Measurements from ENCODE around the gene HOXA6.
A peak's percentile ranks its signal among the peaks of the same experiment; 100 is the strongest.

Gene HOXA6

DNA sequence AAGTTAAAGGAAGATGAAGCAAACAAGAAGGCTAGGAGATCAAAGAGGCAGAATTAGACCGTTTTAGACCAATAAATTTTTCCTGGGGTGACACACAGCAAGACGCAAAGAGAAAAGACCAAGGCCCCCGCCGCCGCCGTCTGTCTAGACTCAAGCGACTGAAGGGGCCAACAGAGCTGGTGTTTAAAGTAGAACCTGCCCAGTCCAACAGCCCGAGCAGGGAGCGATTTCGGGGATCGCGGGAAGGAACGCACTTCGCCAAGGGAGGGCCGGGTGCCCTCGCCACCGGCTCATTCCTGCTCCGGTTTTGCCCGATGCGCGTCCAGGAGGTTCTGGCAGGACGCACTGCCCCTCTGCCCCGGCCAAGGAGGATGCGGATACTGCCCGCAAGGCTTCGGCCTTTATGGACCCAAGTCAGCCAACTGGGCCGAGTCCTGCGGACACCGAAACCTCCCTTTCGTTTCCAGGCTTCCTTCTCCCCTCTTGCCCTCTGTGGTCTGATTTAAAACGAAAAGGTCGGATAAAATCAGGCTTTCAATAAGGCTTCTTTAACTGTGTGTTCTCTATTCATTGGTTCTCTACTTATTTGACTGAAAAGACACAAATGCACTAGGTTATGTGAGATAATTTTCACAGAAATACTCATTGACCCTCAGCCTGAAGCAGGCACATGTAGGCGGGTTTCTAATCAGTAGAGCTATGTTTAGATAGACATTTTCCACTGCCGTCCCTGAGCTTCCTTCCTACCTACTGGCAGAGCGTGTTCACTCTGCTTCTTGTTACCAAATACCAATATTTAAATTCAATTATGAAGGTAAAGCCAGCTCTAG, 11.1 kb upstream of the HOXA6 start:
- peaks cover 95% of the 10 kb centered on the region for H3K27me3 ChIP-seq (ENCODE audit: control insufficient read depth, insufficient read depth, low read length)
- H3K9me3 ChIP-seq (ENCODE audit: control insufficient read depth, insufficient read depth, low read length) = no peaks in the 10 kb centered on the region
- no peak overlapping the region for H3K4me3 ChIP-seq (ENCODE audit: low read length)
- H3K27ac ChIP-seq (ENCODE audit: low read length) = no peak overlapping the region
- DNase-seq (ENCODE audit: low read depth, low spot score) = no peak
- peaks cover 3% of the 10 kb centered on the region; the same call in 1 of the 2 replicates for H3K4me1 ChIP-seq (ENCODE audit: control insufficient read depth, insufficient read depth, low read length)
- no peaks in the 10 kb centered on the region for H3K36me3 ChIP-seq (ENCODE audit: control insufficient read depth, insufficient read depth, low read length)
- no CpG with 5 or more reads among the region's 35 CpGs for WGBS (ENCODE audit: insufficient coverage, insufficient read length)

DNA sequence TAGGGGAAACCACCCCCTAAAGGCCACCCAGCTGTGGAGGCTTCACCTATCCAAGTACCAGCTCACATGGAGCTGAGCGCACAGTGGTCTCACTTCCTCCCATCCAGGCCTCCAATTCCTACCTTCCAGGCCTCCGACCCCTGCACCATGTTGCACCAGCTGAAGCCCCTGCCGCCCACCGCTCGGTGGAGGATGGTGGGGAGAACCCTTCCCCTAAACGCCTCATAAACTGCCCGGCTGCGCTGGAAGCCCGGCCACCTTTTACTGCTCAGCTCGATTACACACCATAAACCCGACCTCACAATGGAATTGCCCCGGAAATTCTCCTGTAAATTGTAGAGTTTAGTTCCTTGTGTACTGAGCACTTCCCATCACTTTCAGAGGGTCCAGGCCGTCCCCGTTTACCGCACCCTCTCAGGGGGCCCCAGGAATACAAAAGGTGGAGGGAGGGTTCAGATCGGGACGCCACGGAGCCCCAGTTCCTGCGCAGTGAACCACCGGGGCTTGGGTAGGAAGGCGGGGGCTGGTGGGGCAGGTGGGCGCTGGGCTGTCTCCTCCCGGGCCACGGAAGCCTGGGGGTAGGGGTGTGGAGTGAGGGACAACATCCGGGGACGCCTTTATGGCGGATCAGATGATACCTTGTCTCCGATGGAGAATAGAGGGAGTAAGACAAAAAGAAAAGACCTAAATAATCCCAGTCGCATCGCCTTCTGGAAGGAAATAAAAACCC, 10.3 kb upstream of the HOXA6 start:
- Histone ChIP-seq H3K27ac (ENCODE audit: low read length) (no peak overlapping the region), H3K27me3 (ENCODE audit: control insufficient read depth, insufficient read depth, low read length) (peaks cover 95% of the 10 kb centered on the region), H3K36me3 (ENCODE audit: control insufficient read depth, insufficient read depth, low read length) (no peaks in the 10 kb centered on the region), H3K4me1 (ENCODE audit: control insufficient read depth, insufficient read depth, low read length) (peaks cover 3% of the 10 kb centered on the region; the same call in 1 of the 2 replicates), H3K4me3 (ENCODE audit: low read length) (no peak overlapping the region), H3K9me3 (ENCODE audit: control insufficient read depth, insufficient read depth, low read length) (no peaks in the 10 kb centered on the region)
- WGBS (ENCODE audit: insufficient coverage, insufficient read length) = no CpG with 5 or more reads among the region's 30 CpGs
- DNase-seq (ENCODE audit: low read depth, low spot score) = no peak

DNA sequence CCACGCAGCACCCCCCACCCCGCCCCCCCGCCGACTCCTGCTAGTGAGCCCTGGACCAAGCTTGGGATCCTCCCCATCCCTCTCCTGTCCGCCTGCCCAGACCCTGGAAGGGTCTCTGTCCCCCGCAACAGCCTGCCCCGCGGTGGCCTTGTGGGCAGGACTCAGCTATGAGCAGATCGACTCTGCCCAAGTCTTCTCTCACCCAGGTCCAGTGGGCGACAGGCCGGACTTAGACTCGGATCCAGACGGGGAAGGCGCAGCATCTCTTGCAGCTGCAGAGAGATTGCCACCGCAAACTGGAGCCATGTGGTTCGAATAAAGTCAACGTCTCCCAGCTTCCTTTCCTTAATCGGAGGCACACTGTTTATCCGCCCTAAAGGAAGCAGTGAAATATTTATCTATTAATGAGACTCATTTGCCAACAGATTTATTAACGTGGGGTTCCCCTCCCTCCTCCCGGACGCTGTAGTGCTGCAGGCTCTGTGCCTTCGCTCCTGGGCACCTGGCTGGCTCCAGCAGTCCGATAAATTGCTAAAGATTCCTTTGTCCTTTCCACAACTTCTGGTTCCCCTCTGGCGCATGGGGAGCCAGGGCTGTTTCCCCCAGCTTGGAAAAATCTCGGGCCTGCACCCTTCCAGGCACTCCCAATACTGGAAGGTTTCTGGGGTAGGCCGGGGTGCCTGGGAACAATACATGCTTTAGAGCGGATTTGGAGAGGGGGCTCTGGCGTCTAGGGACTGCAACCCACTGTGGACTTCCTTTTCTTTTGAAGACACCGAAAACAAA, 9.5 kb upstream of the HOXA6 start:
- Histone ChIP-seq H3K27me3 (ENCODE audit: control insufficient read depth, insufficient read depth, low read length) (peaks cover 97% of the 10 kb centered on the region), H3K27ac (ENCODE audit: low read length) (no peak overlapping the region), H3K4me1 (ENCODE audit: control insufficient read depth, insufficient read depth, low read length) (peaks cover 3% of the 10 kb centered on the region), H3K4me3 (ENCODE audit: low read length) (no peak overlapping the region), H3K36me3 (ENCODE audit: control insufficient read depth, insufficient read depth, low read length) (no peaks in the 10 kb centered on the region), H3K9me3 (ENCODE audit: control insufficient read depth, insufficient read depth, low read length) (no peaks in the 10 kb centered on the region)
- WGBS (ENCODE audit: insufficient coverage, insufficient read length) = no CpG with 5 or more reads among the region's 30 CpGs
- DNase-seq (ENCODE audit: low read depth, low spot score) = no peak

DNA sequence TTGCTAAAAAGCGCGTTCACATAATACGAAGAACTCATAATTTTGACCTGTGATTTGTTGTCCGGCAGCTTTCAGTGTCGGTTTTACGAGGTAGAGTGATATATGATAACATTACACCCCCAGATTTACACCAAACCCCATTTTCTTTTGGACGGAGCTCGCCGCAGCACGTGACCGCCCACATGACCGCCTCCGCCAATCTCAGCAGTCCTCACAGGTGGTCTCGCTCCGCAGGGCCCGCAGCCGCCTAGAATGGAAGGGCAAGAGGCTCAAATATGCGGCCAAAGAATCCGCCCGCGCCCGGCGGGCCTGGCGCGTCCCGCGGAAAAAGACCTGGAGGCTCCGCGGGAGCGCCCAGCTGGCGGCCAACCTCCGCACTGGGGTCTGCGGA, 8.9 kb upstream of the HOXA6 start, which contains the start of gene HOXA7:
HOXA7 (minus strand) TSS at position 168 of the 391 bp plus-strand sequence; CDS start at position 38, 130 bp downstream.
- no peaks in the 10 kb centered on the region for H3K36me3 ChIP-seq (ENCODE audit: control insufficient read depth, insufficient read depth, low read length)
- H3K9me3 ChIP-seq (ENCODE audit: control insufficient read depth, insufficient read depth, low read length) = no peaks in the 10 kb centered on the region
- H3K27me3 ChIP-seq (ENCODE audit: control insufficient read depth, insufficient read depth, low read length) = peaks cover 97% of the 10 kb centered on the region
- DNase-seq (ENCODE audit: low read depth, low spot score) = no peak
- no peak within 1 kb of the TSS for H3K27ac ChIP-seq (ENCODE audit: low read length)
- peaks cover 3% of the 10 kb centered on the region for H3K4me1 ChIP-seq (ENCODE audit: control insufficient read depth, insufficient read depth, low read length)
- WGBS (ENCODE audit: insufficient coverage, insufficient read length) = no CpG with 5 or more reads among the region's 33 CpGs
- H3K4me3 ChIP-seq (ENCODE audit: low read length) = peak within 1 kb of the TSS; percentile 10; the same call in 1 of the 2 replicates

DNA sequence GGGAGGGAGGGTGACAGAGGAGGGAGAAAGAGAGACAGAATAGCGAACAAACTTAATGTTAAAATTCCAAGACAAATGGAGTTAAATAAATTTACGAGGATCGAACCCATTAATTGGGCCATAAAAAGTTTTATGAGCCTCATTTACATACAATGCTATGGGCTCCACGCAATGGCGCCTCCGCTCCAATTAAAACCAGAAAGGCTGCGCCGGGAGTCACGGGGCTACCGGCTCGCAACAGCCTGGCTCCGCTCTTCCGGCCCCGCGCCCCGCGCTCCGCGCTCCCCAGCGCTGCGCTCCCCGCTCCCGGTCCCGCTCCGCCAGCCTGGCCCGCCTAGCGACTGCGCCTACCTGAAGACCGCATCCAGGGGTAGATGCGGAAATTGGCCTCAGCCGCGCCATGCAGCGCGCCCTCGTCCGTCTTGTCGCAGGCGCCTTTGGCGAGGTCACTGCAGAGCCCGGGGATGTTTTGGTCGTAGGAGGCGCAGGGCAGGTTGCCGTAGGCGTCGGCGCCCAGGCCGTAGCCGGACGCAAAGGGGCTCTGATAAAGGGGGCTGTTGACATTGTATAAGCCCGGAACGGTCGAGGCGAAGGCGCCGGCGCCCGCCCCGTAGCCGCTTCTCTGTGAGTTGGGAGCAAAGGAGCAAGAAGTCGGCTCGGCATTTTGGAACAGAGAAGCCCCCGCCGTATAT, 8.4 kb upstream of the HOXA6 start:
- no CpG with 5 or more reads among the region's 63 CpGs for WGBS (ENCODE audit: insufficient coverage, insufficient read length)
- DNase-seq (ENCODE audit: low read depth, low spot score) = no peak
- Histone ChIP-seq H3K4me3 (ENCODE audit: low read length) (peak overlapping the region; percentile 10; the same call in 1 of the 2 replicates), H3K9me3 (ENCODE audit: control insufficient read depth, insufficient read depth, low read length) (no peaks in the 10 kb centered on the region), H3K27ac (ENCODE audit: low read length) (no peak overlapping the region), H3K27me3 (ENCODE audit: control insufficient read depth, insufficient read depth, low read length) (peaks cover 98% of the 10 kb centered on the region), H3K4me1 (ENCODE audit: control insufficient read depth, insufficient read depth, low read length) (peaks cover 3% of the 10 kb centered on the region), H3K36me3 (ENCODE audit: control insufficient read depth, insufficient read depth, low read length) (no peaks in the 10 kb centered on the region)

DNA sequence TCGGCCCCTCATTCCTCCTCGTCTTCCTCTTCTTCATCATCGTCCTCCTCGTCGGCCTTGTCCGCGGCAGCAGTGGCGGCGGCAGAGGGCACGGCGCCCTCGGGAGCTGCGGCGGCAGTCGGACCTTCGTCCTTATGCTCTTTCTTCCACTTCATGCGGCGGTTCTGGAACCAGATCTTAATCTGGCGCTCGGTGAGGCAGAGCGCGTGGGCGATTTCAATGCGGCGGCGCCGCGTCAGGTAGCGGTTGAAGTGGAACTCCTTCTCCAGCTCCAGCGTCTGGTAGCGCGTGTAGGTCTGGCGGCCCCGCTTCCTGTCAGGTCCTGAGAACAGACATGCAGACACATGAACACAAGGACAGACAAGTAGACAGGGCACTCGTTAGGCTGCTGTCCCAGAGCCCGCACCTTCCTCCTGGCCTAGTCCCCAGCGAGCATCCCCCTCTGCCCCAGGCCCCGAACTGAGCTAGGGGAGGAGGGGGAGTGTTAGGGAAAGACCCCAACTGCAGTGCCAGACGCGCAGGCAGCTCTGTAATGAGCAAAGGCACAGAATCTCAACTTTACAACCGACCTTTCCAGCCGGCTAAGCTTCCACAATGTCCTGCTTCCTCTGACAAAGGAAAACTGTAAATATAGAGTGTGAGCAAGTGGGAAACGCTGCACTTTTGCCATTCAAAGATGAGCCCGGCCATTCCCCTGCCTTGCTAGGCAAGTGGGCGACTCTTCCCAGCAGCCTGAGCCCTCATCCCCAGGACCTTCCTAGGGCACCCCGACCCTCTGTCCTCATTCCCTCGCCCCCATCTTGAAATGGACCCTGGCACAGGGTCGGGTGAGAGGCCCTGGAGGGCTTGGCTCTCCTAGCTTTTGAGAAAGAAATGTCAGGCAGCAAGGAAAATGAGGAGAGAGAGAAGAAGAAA, 7.6 kb upstream of the HOXA6 start:
- H3K27me3 ChIP-seq (ENCODE audit: control insufficient read depth, insufficient read depth, low read length) = peaks cover 99% of the 10 kb centered on the region
- H3K36me3 ChIP-seq (ENCODE audit: control insufficient read depth, insufficient read depth, low read length) = no peaks in the 10 kb centered on the region
- H3K9me3 ChIP-seq (ENCODE audit: control insufficient read depth, insufficient read depth, low read length) = no peaks in the 10 kb centered on the region
- H3K4me1 ChIP-seq (ENCODE audit: control insufficient read depth, insufficient read depth, low read length) = peaks cover 3% of the 10 kb centered on the region
- H3K4me3 ChIP-seq (ENCODE audit: low read length) = no peak overlapping the region
- DNase-seq (ENCODE audit: low read depth, low spot score) = no peak
- WGBS (ENCODE audit: insufficient coverage, insufficient read length) = no CpG with 5 or more reads among the region's 48 CpGs
- no peak overlapping the region for H3K27ac ChIP-seq (ENCODE audit: low read length)

DNA sequence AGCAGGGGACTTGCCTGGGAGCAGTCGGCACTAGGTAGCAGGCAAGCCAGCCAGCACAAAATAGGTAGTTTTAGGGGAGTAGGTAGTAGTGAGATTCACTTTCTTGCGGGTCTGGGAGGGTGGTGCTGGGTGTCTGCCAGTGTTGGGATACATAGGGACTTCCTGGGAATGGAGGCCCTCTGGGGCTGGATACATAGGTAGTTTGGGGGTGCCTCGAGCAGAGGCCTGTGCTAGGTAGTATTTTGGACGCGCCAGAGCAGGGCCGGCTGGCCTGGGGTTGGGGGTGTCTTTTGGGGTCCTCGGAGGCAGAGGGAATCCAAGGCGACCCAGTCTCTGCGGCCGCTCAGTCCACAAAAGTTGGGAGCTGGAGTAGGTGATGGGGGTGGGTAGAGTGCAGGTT, 6.8 kb upstream of the HOXA6 start:
- Histone ChIP-seq H3K27ac (ENCODE audit: low read length) (no peak overlapping the region), H3K27me3 (ENCODE audit: control insufficient read depth, insufficient read depth, low read length) (peaks cover 97% of the 10 kb centered on the region), H3K36me3 (ENCODE audit: control insufficient read depth, insufficient read depth, low read length) (no peaks in the 10 kb centered on the region), H3K4me1 (ENCODE audit: control insufficient read depth, insufficient read depth, low read length) (peaks cover 3% of the 10 kb centered on the region), H3K4me3 (ENCODE audit: low read length) (no peak overlapping the region), H3K9me3 (ENCODE audit: control insufficient read depth, insufficient read depth, low read length) (no peaks in the 10 kb centered on the region)
- WGBS (ENCODE audit: insufficient coverage, insufficient read length) = no CpG with 5 or more reads among the region's 10 CpGs
- DNase-seq (ENCODE audit: low read depth, low spot score) = no peak

DNA sequence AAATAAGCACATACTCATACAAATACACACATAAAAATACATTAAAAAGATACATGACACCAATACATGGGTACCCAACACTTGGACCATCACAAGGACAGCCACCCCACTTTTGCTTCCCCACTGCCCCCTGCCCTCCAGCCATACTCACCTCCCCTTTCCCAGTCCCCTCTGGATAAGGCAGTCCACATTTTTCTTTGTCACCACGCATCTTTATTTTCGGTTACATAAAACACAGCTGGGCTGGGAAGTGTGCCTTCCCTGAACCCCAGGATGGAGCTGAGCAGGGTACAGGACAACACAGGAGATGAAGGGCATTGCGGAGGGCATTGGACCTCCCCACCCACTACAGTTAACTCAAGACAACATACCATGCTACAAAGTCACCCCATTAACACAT, 6.0 kb upstream of the HOXA6 start:
- Histone ChIP-seq H3K27ac (ENCODE audit: low read length) (no peak overlapping the region), H3K27me3 (ENCODE audit: control insufficient read depth, insufficient read depth, low read length) (peaks cover 97% of the 10 kb centered on the region)
- WGBS (ENCODE audit: insufficient coverage, insufficient read length) = no CpG with 5 or more reads among the region's 3 CpGs

DNA sequence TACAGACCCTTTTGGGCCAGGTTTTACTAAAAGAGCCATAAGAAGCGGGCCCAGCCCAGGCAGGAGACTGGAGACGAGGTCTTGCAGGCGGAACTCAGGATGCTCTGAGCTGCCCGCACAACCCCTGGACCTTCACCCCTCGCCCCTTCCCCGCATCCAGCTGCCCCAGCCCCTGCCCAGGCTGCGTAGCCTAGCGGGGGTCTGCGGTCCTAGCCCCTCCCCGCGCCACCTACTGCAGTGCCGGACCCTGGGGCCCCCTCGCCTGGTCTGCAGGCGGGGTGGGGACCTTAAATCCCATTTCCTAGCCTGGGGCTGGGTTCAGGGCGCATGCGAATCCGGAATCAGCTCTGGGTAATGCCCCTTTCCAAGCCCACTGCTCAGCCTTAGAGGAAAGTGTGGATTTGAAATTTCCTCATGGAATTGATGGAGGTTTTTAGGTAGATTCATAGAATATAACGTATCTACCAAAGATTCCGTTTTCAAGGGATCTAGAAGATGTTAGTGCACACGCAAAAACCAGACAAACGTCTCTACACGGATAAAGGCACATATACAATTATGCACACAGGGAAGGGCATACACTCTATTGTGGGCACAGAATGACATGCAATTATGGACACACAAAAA, 5.4 kb upstream of the HOXA6 start:
- H3K4me1 ChIP-seq (ENCODE audit: control insufficient read depth, insufficient read depth, low read length) = peaks cover 3% of the 10 kb centered on the region
- no peak overlapping the region for H3K27ac ChIP-seq (ENCODE audit: low read length)
- DNase-seq (ENCODE audit: low read depth, low spot score) = no peak
- H3K9me3 ChIP-seq (ENCODE audit: control insufficient read depth, insufficient read depth, low read length) = no peaks in the 10 kb centered on the region
- H3K27me3 ChIP-seq (ENCODE audit: control insufficient read depth, insufficient read depth, low read length) = peaks cover 97% of the 10 kb centered on the region
- no peak overlapping the region for H3K4me3 ChIP-seq (ENCODE audit: low read length)
- no CpG with 5 or more reads among the region's 22 CpGs for WGBS (ENCODE audit: insufficient coverage, insufficient read length)
- H3K36me3 ChIP-seq (ENCODE audit: control insufficient read depth, insufficient read depth, low read length) = no peaks in the 10 kb centered on the region

More for the DNA sequence above, 6.0 kb upstream of the HOXA6 start:
- Histone ChIP-seq H3K9me3 (ENCODE audit: control insufficient read depth, insufficient read depth, low read length) (no peaks in the 10 kb centered on the region), H3K36me3 (ENCODE audit: control insufficient read depth, insufficient read depth, low read length) (no peaks in the 10 kb centered on the region), H3K4me1 (ENCODE audit: control insufficient read depth, insufficient read depth, low read length) (peaks cover 3% of the 10 kb centered on the region), H3K4me3 (ENCODE audit: low read length) (no peak overlapping the region)
- no peak for DNase-seq (ENCODE audit: low read depth, low spot score)
